Gastrocnemius medialis (tissue), 4 donors: ENCODE data around the gene MYO18B. TPM values are rescaled to one million over a fixed set of nuclear protein-coding genes. Genes with fewer than 3 reads are reported as not detected.

Source experiments
- ATAC-seq, 2 donors: fragments of 150-250 bp; one replicate each; pipeline ENCODE4 v1.9.1; 2016
- DNase-seq, 2 donors: peaks; one replicate each; pipeline ENCODE4 v3.0.0-alpha.2; 2019
- H3K27ac ChIP-seq, 4 donors: fragments of 200-600 bp; sonication (generic); 1 replicate in 1 of 4; 2 replicates in 3 of 4; pipeline ENCODE4 v1.5.1; 2016 to 2018; ENCODE audit warnings: mild to moderate bottlenecking in 2 of 4, moderate library complexity in 1 of 4
- H3K27me3 ChIP-seq, 3 donors: fragments of 200-600 bp; sonication (generic) in 2 of 3; 1 replicate in 1 of 3; 2 replicates in 2 of 3; pipeline versions ENCODE4 v1.5.1 to v1.6.0; 2016 to 2019; ENCODE audit warnings: mild to moderate bottlenecking in 1 of 3, moderate library complexity in 1 of 3
- H3K36me3 ChIP-seq, 2 donors: fragments of 200-600 bp; sonication (generic) in 1 of 2; one replicate each; pipeline ENCODE4 v1.5.1; 2017 to 2018
- H3K4me1 ChIP-seq, 2 donors: fragments of 200-600 bp; sonication (generic) in 1 of 2; one replicate each; pipeline ENCODE4 v1.5.1; 2016 to 2017; ENCODE audit warnings: mild to moderate bottlenecking in 2 of 2
- H3K4me3 ChIP-seq, 4 donors: fragments of 200-600 bp; sonication (generic) in 3 of 4; 1 replicate in 1 of 4; 2 replicates in 3 of 4; pipeline ENCODE4 v1.5.1; 2016 to 2019; ENCODE audit warnings: mild to moderate bottlenecking in 2 of 4
- H3K9me3 ChIP-seq, 3 donors: fragments of 200-600 bp; sonication (generic) in 2 of 3; 1 replicate in 1 of 3; 2 replicates in 2 of 3; pipeline ENCODE4 v1.5.1; 2016 to 2019
- CTCF ChIP-seq, 5 experiments: fragments of 450-650 bp in 3 of 5; fragments of 200-600 bp in 2 of 5; sonication (generic) in 2 of 5; IDR thresholded peaks in 4 of 5; conservative IDR thresholded peaks in 1 of 5; 1 replicate in 4 of 5; 2 replicates in 1 of 5; pipeline ENCODE4 v1.5.1; 2016 to 2019; ENCODE audit warnings: antibody characterized with exemption in 5 of 5, mild to moderate bottlenecking in 3 of 5, moderate library complexity in 3 of 5
- POLR2A ChIP-seq, 2 donors: fragments of 450-650 bp; IDR thresholded peaks; one replicate each; pipeline ENCODE4 v1.6.1; 2017; ENCODE audit warnings: antibody characterized with exemption in 2 of 2, mild to moderate bottlenecking in 2 of 2, moderate library complexity in 2 of 2
- in situ Hi-C, 4 donors: fragments of 200-750 bp; cut with MboI; loops; one replicate each; pipeline versions ENCODE4 v1.15.0 to v1.8.0; 2017; ENCODE audit warnings: low sequenced_read_pairs in 4 of 4
- intact Hi-C: fragments of 100-400 bp; cut with DNase I; formaldehyde crosslinking; loops from one replicate; pipeline ENCODE4 v1.15.1; 2023; ENCODE audit warnings: low total_unique reads
- total RNA-seq, 4 donors: library from RNA; depleted of rRNA; stranded (reverse); fragments of >200 nt; gene quantifications; one replicate each; pipeline versions ENCODE4 v1.1.0 to v1.2.3, GENCODE V29; 2016

Gene MYO18B
- total RNA-seq, 4 donors from 2014 or later: 273 to 408 (median 362) TPM

DNA sequence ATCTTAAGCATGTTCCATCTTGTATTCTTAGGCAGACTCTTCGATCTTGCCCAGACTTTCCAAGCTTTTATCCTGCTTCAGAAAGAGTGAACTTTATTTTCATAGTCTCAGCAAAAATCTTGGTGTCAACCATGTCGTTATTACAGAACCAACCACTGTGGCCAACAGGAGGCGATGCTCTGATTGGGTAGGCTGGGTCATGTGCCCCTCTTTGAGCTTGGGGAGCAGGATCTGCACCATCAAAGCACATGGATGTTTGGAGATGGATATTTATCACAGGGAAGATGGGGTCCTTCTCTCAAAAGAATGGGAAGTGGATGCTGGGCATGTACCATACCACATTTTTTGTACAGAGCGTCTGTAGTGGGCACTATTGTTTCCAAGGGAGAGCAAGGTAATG, 197.4 kb downstream of the MYO18B start:
- peaks cover 19 to 22% of the 10 kb centered on the region in 2 donors for H3K4me1 ChIP-seq
- intact Hi-C loops (no loop called here), in situ Hi-C loops (no loop called here)
- DNase-seq (no peak), ATAC-seq (no peak)
- H3K36me3 ChIP-seq: peaks cover 0 to 34% of the 10 kb centered on the region in 2 donors
- H3K27ac ChIP-seq: no peak overlapping the region
- no peak overlapping the region for H3K4me3 ChIP-seq
- TF ChIP-seq CTCF (IDR thresholded peaks at IDR 0.05 in 4 of 5, conservative IDR thresholded peaks at IDR 0.05 in 1 of 5) (no peak), POLR2A (IDR thresholded peaks at IDR 0.05) (no peak)
- no peaks in the 10 kb centered on the region for H3K27me3 ChIP-seq
- H3K9me3 ChIP-seq: no peaks in the 10 kb centered on the region

- in situ Hi-C loops: no loop called here
- H3K4me1 ChIP-seq: peaks cover 19 to 22% of the 10 kb centered on the region in 2 donors
- H3K4me3 ChIP-seq: no peak overlapping the region
- ATAC-seq (no peak), DNase-seq (no peak)
- H3K27ac ChIP-seq: peak overlapping the region in 3 of 4 donors; percentile 40 to 77 (median 55)
- intact Hi-C loops: no loop called here
- H3K36me3 ChIP-seq: peaks cover 0 to 34% of the 10 kb centered on the region in 2 donors
- H3K9me3 ChIP-seq: no peaks in the 10 kb centered on the region
- no peaks in the 10 kb centered on the region for H3K27me3 ChIP-seq
- TF ChIP-seq POLR2A (IDR thresholded peaks at IDR 0.05): no peak
- no peak for TF ChIP-seq CTCF (IDR thresholded peaks at IDR 0.05 in 4 of 5, conservative IDR thresholded peaks at IDR 0.05 in 1 of 5)
Observed at GRCh38 chr22:25940479-25940878, 198.5 kb downstream of the MYO18B start.

- H3K4me3 ChIP-seq: no peak overlapping the region
- intact Hi-C loops: no loop called here
- DNase-seq: no peak
- H3K36me3 ChIP-seq: peaks cover 0 to 32% of the 10 kb centered on the region in 2 donors
- in situ Hi-C loops: no loop called here
- no peak for ATAC-seq
- no peaks in the 10 kb centered on the region for H3K9me3 ChIP-seq
- TF ChIP-seq POLR2A (IDR thresholded peaks at IDR 0.05) (no peak), CTCF (IDR thresholded peaks at IDR 0.05 in 4 of 5, conservative IDR thresholded peaks at IDR 0.05 in 1 of 5) (no peak)
- no peaks in the 10 kb centered on the region for H3K27me3 ChIP-seq
- H3K27ac ChIP-seq: peak overlapping the region; percentile 40 to 77 (median 54)
- H3K4me1 ChIP-seq: peaks cover 19 to 22% of the 10 kb centered on the region in 2 donors
Observed at GRCh38 chr22:25941365-25941960, 199.5 kb downstream of the MYO18B start.

- Histone ChIP-seq H3K36me3 (peaks cover 0 to 32% of the 10 kb centered on the region in 2 donors), H3K27ac (peak overlapping the region; percentile 40 to 77 (median 54)), H3K27me3 (no peaks in the 10 kb centered on the region), H3K4me3 (no peak overlapping the region), H3K4me1 (peaks cover 19 to 22% of the 10 kb centered on the region in 2 donors), H3K9me3 (no peaks in the 10 kb centered on the region)
- DNase-seq (peak; percentile 17 to 60), ATAC-seq (peak; percentile 68 to 88)
- intact Hi-C loops: no loop called here
- TF ChIP-seq CTCF (IDR thresholded peaks at IDR 0.05 in 4 of 5, conservative IDR thresholded peaks at IDR 0.05 in 1 of 5) (no peak), POLR2A (IDR thresholded peaks at IDR 0.05) (no peak)
- in situ Hi-C loops: no loop called here
Observed at GRCh38 chr22:25942115-25942855, 200.3 kb downstream of the MYO18B start.
